Subcutaneous adipose tissue (tissue), 4 donors: ENCODE results near the gene SLC2A11. TPM values are rescaled to one million over a fixed set of nuclear protein-coding genes. Genes with fewer than 3 reads are reported as not detected.

Experiments
- total RNA-seq, 4 donors: library from RNA; depleted of rRNA; stranded (reverse); fragments of >200 nt; gene quantifications; one replicate each; pipeline ENCODE4 v1.1.0, GENCODE V29; 2016
- TF ChIP-seq, protein P1 (sequence below): fragments of 450-650 bp; IDR thresholded peaks from one replicate; pipeline ENCODE4 v1.5.1; 2016; ENCODE audit warnings: low read depth, mild to moderate bottlenecking, control low read depth, antibody characterized with exemption, moderate library complexity

SLC2A11 gene
- total RNA-seq, 4 donors from 2014 or later = 4.8 to 10.2 (median 5.5) TPM

GRCh38 chr22:23833017-23833751 lies 24.5 kb upstream of the SLC2A11 start:
- TF ChIP-seq, protein P1, sequence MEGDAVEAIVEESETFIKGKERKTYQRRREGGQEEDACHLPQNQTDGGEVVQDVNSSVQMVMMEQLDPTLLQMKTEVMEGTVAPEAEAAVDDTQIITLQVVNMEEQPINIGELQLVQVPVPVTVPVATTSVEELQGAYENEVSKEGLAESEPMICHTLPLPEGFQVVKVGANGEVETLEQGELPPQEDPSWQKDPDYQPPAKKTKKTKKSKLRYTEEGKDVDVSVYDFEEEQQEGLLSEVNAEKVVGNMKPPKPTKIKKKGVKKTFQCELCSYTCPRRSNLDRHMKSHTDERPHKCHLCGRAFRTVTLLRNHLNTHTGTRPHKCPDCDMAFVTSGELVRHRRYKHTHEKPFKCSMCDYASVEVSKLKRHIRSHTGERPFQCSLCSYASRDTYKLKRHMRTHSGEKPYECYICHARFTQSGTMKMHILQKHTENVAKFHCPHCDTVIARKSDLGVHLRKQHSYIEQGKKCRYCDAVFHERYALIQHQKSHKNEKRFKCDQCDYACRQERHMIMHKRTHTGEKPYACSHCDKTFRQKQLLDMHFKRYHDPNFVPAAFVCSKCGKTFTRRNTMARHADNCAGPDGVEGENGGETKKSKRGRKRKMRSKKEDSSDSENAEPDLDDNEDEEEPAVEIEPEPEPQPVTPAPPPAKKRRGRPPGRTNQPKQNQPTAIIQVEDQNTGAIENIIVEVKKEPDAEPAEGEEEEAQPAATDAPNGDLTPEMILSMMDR = no peak

GRCh38 chr22:23833911-23834317 lies 23.8 kb upstream of the SLC2A11 start:
- TF ChIP-seq, protein P1 = no peak

GRCh38 chr22:23834406-23834792 lies 23.3 kb upstream of the SLC2A11 start:
- TF ChIP-seq, protein P1 = no peak

DNA sequence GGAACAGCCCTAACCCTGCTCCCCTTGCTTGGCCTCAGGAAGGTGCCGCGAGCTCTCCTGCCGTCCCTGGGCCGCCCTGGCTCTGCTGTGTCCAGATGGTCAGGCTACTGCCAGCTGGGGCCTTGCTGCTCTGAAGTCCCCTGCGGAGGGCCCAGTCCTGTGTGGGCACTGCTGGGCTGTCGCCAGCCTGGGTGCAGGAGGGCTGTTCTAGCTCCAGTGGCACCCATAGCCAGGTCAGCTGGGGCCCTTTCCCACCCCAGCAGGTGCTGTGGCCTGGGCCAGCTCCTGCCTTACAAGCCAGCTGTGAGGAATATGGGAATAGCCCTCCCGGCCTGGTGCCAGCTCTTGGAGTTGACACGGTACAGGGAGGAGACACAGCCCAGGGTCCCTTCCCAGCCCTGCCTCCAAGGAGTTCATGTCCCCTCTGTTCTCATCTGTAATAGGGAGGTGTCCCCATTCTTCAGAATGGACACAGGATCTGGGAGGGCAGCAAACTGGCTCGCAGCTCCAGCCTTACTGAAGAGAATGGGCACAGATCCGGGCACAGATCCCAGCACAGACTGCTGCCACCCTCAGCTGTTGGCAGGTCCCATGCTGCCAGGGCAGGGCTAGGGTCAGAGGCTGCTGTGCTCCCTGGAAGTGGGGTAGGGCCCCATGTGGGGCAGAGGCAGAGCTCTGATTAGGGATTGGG lies 22.7 kb upstream of the SLC2A11 start:
- TF ChIP-seq, protein P1 = no peak

DNA sequence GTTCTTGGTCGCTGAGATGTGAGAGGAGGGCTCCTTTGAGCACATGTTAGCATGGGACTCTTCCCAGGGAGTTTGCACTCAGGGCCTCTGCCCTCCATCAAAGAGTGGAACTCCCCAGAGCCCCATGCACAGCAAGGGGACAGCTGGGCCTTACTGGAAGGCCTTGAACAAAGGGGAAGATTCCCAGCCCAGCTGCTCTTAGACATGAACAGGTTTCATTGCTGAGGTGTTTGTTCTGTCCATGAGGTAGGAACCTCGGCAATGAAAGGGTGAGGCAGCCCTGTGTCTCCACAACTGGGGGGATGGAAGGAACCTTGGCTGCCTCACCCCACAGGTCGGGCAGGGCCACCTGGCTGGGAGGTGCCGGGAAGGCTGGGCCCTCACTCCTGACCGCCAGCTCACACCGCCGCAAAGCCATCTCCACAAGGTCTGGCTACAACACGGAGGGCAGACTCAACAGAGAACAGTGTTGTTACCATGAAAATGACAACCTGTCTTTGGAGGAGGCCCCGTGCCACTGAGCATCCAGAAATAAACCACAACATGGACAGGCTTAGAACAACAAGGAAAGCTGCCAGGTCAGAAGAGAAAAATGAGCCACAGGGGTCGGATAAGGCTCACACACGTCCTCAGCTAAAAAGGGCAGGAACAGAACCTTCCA lies 22.1 kb upstream of the SLC2A11 start:
- TF ChIP-seq, protein P1 = no peak

GRCh38 chr22:23836281-23836680 lies 21.4 kb upstream of the SLC2A11 start:
- TF ChIP-seq, protein P1 = no peak
